Bronchus fibroblast of lung (primary cell): ENCODE results near the gene DNAJC5G. TPM values are rescaled to one million over a fixed set of nuclear protein-coding genes. Genes with fewer than 3 reads are reported as not detected.

Experiments used
- total RNA-seq: library from RNA; depleted of rRNA; stranded (reverse); fragments of >200 nt; gene quantifications from 2 replicates; pipeline ENCODE4 v1.2.3, GENCODE V29; 2015

The DNAJC5G gene
- not detected in 2 replicates for total RNA-seq

GRCh38 chr2:27275211-27276150 is at the start of gene DNAJC5G:
TSS of gene DNAJC5G (plus strand) at chr2:27275433. CDS start at chr2:27276729, 1,296 bp downstream.

DNA sequence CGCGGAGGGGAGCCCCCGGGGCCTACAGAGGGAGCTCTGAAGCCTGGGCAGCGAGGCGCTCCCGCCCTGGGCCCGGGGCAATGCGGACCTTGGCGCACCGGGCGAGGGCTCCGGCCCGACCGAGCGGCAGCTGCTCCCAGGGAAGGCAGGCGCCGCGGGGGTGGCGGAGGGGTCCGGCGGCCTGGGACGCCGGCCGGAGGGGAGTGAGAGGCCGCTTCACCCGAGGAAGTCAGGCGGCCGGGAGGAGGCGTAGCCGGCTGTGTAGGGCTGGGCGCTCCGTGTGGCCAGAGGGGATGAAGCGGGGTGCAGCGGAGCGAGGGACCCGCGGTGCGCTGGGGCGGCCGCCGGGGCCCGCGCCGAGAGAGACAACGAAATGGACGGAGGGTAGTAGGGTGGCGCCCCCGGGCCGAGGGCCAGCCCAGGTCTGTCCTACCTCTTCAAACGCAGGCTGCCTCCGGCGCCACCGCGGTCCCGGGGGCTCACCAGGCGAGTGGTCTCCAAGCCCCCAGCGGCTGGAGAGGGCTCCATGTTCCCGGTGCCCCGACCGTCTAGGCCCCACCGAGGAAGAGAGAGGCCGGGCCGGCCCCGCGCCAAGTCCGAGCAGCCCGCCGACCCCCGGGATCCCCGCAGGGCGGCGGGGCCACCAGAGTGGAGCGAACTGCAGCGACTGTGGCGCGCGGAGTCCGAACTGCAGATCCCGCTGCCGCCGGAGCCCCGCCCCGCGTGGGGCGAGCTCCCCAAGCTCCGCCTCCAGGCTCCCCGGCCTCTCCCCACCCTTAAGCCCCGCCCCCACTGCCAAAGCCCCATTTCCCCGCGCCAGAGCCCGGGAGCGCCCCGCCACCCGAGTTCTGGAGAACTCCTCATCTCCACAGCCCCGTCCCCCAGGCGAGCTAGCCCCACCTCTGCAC is 12.6 kb upstream of the DNAJC5G start, which contains the start of gene SLC30A3:
SLC30A3 (minus strand) TSS at position 669 of the 908 bp plus-strand sequence; CDS start at position 528, 141 bp downstream.

GRCh38 chr2:27281855-27282559 is 6.8 kb downstream of the DNAJC5G start, which contains the start of gene TRIM54:
TSS of gene TRIM54 (plus strand) at chr2:27282429. CDS start at chr2:27282732, 303 bp downstream.

DNA sequence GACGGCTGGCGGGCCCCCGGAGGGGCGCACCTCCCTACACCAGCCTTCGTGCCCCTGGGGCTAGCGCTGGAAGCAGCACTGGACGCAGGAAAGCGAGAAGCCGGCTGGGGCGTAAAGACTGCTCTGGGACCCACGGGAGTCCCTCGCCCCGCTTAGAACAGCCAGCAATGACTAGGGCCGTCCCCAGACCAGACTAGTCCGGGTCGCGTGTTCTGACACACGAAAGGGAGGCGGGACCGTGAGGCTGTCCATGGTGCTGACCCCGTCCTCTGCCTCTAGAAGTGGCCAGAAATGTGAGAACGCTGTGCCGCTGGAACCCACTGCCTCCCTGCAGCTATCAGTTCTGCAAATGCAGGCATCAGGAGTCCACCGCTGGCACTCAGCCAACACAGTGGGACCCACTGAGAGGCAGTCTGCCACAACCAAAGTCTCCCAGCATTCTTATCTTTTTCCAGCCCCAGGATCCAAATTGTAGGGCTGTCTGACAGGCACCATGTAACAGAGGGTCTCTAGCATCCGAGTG is 33.2 kb downstream of the DNAJC5G start, which contains the start of gene UCN:
UCN (minus strand) TSS at position 87 of the 523 bp plus-strand sequence. CDS start 550 bp downstream, outside the sequence.

DNA sequence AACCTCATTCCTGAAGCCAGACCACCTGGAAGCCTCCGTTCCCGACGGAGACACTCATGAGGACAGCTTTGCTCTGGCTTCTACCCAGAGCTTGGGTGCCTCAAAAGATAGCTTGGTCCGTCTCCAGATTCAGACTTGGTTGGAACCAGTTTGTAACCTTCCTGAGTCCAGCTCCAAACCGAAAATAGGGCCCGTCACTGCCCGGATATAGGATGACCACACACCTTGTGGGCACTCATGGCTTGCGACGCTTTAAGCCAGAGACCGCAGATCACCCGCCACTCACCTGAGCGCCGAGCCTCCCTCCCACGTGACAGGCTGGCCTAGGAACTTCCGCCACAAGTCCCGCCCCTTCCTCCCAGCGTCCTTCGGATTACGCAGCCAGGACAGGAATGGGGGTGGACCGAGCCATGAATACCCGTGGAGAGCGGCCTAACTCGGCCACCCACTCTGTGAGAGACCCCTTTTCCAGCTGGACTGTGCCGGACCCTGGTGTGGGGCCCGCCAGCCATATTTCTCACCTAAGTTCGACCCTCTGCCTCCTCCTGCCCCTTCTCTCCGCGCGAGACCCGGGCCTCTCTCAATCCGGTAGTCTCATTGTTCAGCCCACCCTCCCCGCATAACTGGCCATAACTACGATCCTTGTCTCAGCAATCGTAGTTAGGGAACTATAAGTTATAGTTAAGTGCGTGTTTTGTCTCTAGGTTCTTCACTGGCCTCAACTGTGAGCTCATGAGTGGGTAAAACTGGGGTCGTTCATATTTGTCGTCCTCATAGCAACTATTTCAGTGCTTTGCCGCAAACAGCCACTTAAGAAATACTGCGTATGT is 47.7 kb downstream of the DNAJC5G start, which contains the start of gene MPV17:
MPV17 (minus strand) TSS at position 332 of the 830 bp plus-strand sequence. CDS start 580 bp downstream, outside the sequence.

Other genes starting within 250 kb of the DNAJC5G start
- gene TMEM214, start 242.5 kb upstream of the DNAJC5G start, total RNA-seq, result 39.8 and 43.1 TPM in 2 replicates
- 22.6 and 24.2 TPM in 2 replicates for gene AGBL5, start 223.8 kb upstream of the DNAJC5G start, total RNA-seq
- gene OST4, start 203.8 kb upstream of the DNAJC5G start, total RNA-seq, result 475 and 505 TPM in 2 replicates
- gene EMILIN1, start 196.8 kb upstream of the DNAJC5G start, total RNA-seq, result 188 and 191 TPM in 2 replicates
- 3.2 and 3.6 TPM in 2 replicates for gene KHK, start 188.7 kb upstream of the DNAJC5G start, total RNA-seq
- 1.5 and 2.2 TPM in 2 replicates for gene CGREF1, start 156.3 kb upstream of the DNAJC5G start, total RNA-seq
- gene ABHD1, start 151.6 kb upstream of the DNAJC5G start, total RNA-seq, result not detected in 2 replicates
- 57.3 and 57.7 TPM in 2 replicates for gene PREB, start 140.8 kb upstream of the DNAJC5G start, total RNA-seq
- gene PRR30, start 136.0 kb upstream of the DNAJC5G start, total RNA-seq, result not detected in 2 replicates
- gene TCF23, start 126.4 kb upstream of the DNAJC5G start, total RNA-seq, result not detected in 2 replicates
- gene ATRAID, start 63.4 kb upstream of the DNAJC5G start, total RNA-seq, result 224 and 227 TPM in 2 replicates
- gene SLC5A6, start 63.2 kb upstream of the DNAJC5G start, total RNA-seq, result 27.1 and 28.2 TPM in 2 replicates
- gene CAD, start 58.1 kb upstream of the DNAJC5G start, total RNA-seq, result 58.7 and 59.6 TPM in 2 replicates
- gene SLC30A3, start 12.4 kb upstream of the DNAJC5G start, total RNA-seq, result 0.15 and 0.34 TPM in 2 replicates
- 0.17 TPM in 1 of 2 replicates, not detected in the other for gene TRIM54, start 7.0 kb downstream of the DNAJC5G start, total RNA-seq
- 0.15 and 0.84 TPM in 2 replicates for gene UCN, start 33.0 kb downstream of the DNAJC5G start, total RNA-seq
- 115 and 122 TPM in 2 replicates for gene MPV17, start 47.7 kb downstream of the DNAJC5G start, total RNA-seq
- 36.0 and 37.2 TPM in 2 replicates for gene GTF3C2, start 81.3 kb downstream of the DNAJC5G start, total RNA-seq
- gene EIF2B4, start 94.9 kb downstream of the DNAJC5G start, total RNA-seq, result 37.5 and 39.2 TPM in 2 replicates
- 148 and 149 TPM in 2 replicates for gene SNX17, start 95.2 kb downstream of the DNAJC5G start, total RNA-seq
- gene ZNF513, start 105.3 kb downstream of the DNAJC5G start, total RNA-seq, result 5.8 and 9.1 TPM in 2 replicates
- 109 and 110 TPM in 2 replicates for gene PPM1G, start 134.2 kb downstream of the DNAJC5G start, total RNA-seq
- gene NRBP1, start 153.2 kb downstream of the DNAJC5G start, total RNA-seq, result 69.1 and 74.8 TPM in 2 replicates
- 0.15 TPM in 1 of 2 replicates, not detected in the other for gene KRTCAP3, start 166.9 kb downstream of the DNAJC5G start, total RNA-seq
- gene IFT172, start 214.3 kb downstream of the DNAJC5G start, total RNA-seq, result 18.1 and 20.0 TPM in 2 replicates
- 9.8 and 15.1 TPM in 2 replicates for gene FNDC4, start 219.8 kb downstream of the DNAJC5G start, total RNA-seq
- 0.30 and 0.34 TPM in 2 replicates for gene GCKR, start 221.4 kb downstream of the DNAJC5G start, total RNA-seq